Neural cell (in vitro differentiated cells): ENCODE measurements around the gene SH3GL2. TPM values are rescaled to one million over a fixed set of nuclear protein-coding genes. Genes with fewer than 3 reads are reported as not detected.

Source experiments
- H2AFZ ChIP-seq: fragments of 200-600, 300-800 bp; sonication (generic), shearing (Covaris generic); 2 replicates; pipeline ENCODE4 v1.6.0; 2014; ENCODE audit warnings: low read depth, mild to moderate bottlenecking, antibody characterized with exemption, low read length, moderate library complexity
- H3F3A ChIP-seq: fragments of 200-600 bp; shearing (Covaris generic); 2 replicates; pipeline ENCODE4 v1.6.1; 2016; ENCODE audit warnings: mild to moderate bottlenecking, moderate library complexity, mixed read lengths, antibody characterized with exemption, low read length; ENCODE audit not compliant: insufficient read depth, poor library complexity, severe bottlenecking
- H3K27ac ChIP-seq: fragments of 200-600, 300-800 bp; sonication (generic), shearing (Covaris generic); 2 replicates; pipeline ENCODE4 v1.5.1; 2014; ENCODE audit warnings: mild to moderate bottlenecking, low read length, moderate library complexity
- H3K27me3 ChIP-seq: fragments of 300-800, 200-600 bp; sonication (generic), shearing (Covaris generic); 2 replicates; pipeline ENCODE4 v1.6.0; 2014; ENCODE audit warnings: mild to moderate bottlenecking, low read depth, low read length, moderate library complexity; ENCODE audit not compliant: insufficient read depth
- H3K36me3 ChIP-seq: fragments of 300-800, 200-600 bp; sonication (generic), shearing (Covaris generic); 2 replicates; pipeline ENCODE4 v1.5.1; 2014; ENCODE audit warnings: mild to moderate bottlenecking, antibody characterized with exemption, low read length, moderate library complexity; ENCODE audit not compliant: insufficient read depth
- H3K4me2 ChIP-seq: fragments of 300-800, 200-600 bp; sonication (generic), shearing (Covaris generic); 2 replicates; pipeline ENCODE4 v1.6.0; 2014; ENCODE audit warnings: mild to moderate bottlenecking, low read length
- H3K4me3 ChIP-seq: fragments of 300-800, 200-600 bp; sonication (generic), shearing (Covaris generic); 2 replicates; pipeline ENCODE4 v1.5.1; 2014; ENCODE audit warnings: mild to moderate bottlenecking, low read length, moderate library complexity
- H3K79me2 ChIP-seq: fragments of 200-600 bp; shearing (Covaris generic); replicated peaks from 2 replicates; pipeline ENCODE4 v1.6.0; 2014; ENCODE audit warnings: mild to moderate bottlenecking, low read length, moderate library complexity; ENCODE audit not compliant: insufficient read depth
- H3K9ac ChIP-seq: fragments of 300-800, 200-600 bp; sonication (generic), shearing (Covaris generic); 2 replicates; pipeline ENCODE4 v1.6.1; 2016; ENCODE audit warnings: mild to moderate bottlenecking, low read length, mixed read lengths
- H3K9me2 ChIP-seq: fragments of 200-600 bp; shearing (Covaris generic); 2 replicates; pipeline ENCODE4 v1.6.1; 2016; ENCODE audit warnings: mild to moderate bottlenecking, low read length, mixed read lengths; ENCODE audit not compliant: insufficient read depth
- H3K9me3 ChIP-seq: fragments of 200-600, 300-800 bp; sonication (generic), shearing (Covaris generic); 2 replicates; pipeline ENCODE4 v1.6.1; 2016; ENCODE audit warnings: mild to moderate bottlenecking, mixed run types, low read length, moderate library complexity, mixed read lengths
- H4K20me1 ChIP-seq: fragments of 200-600 bp; shearing (Covaris generic); 2 replicates; pipeline ENCODE4 v1.6.1; 2016; ENCODE audit warnings: mild to moderate bottlenecking, mixed run types; ENCODE audit not compliant: insufficient read depth
- CTCF ChIP-seq: fragments of 450-650 bp; IDR thresholded peaks from 2 replicates; pipeline ENCODE4 v1.5.1; 2014; ENCODE audit warnings: antibody characterized with exemption, mild to moderate bottlenecking, moderate library complexity; ENCODE audit not compliant: poor library complexity, severe bottlenecking
- EP300 ChIP-seq: fragments of 450-650 bp; conservative IDR thresholded peaks from 2 replicates; pipeline ENCODE4 v1.6.1; 2014; ENCODE audit warnings: antibody characterized with exemption, mild to moderate bottlenecking, moderate library complexity; ENCODE audit not compliant: poor library complexity, severe bottlenecking
- MXI1 ChIP-seq: fragments of 450-650 bp; conservative IDR thresholded peaks from 2 replicates; pipeline ENCODE4 v1.6.1; 2014; ENCODE audit warnings: antibody characterized with exemption, mild to moderate bottlenecking; ENCODE audit not compliant: poor library complexity, severe bottlenecking
- POLR2AphosphoS5 ChIP-seq: IDR thresholded peaks from 2 replicates; pipeline ENCODE4 v1.6.1; 2012
- RAD21 ChIP-seq: fragments of 450-650 bp; conservative IDR thresholded peaks from 2 replicates; pipeline ENCODE4 v1.6.1; 2014; ENCODE audit warnings: antibody characterized with exemption, mild to moderate bottlenecking, moderate library complexity
- REST ChIP-seq: IDR thresholded peaks from 2 replicates; pipeline ENCODE4 v1.6.1; 2012; ENCODE audit warnings: borderline replicate concordance
- SMC3 ChIP-seq: fragments of 450-650 bp; conservative IDR thresholded peaks from 2 replicates; pipeline ENCODE4 v1.6.1; 2014; ENCODE audit warnings: antibody characterized with exemption, mild to moderate bottlenecking, moderate library complexity; ENCODE audit not compliant: poor library complexity
- TAF1 ChIP-seq: IDR thresholded peaks from 2 replicates; pipeline ENCODE4 v1.6.1; 2012; ENCODE audit warnings: low read depth
- polyA plus RNA-seq: library from polyadenylated mRNA; depleted of rRNA; stranded (reverse); fragments of >200 nt; gene quantifications from 2 replicates; pipeline ENCODE4 v1.2.3, GENCODE V29; 2014

Gene SH3GL2
- polyA plus RNA-seq, 1 donor from 2014 or later: 13.5 TPM

- Histone ChIP-seq H3K36me3 (no peaks in the 10 kb centered on the region), H3K9ac (no peak overlapping the region), H3K4me3 (no peak overlapping the region), H3K27ac (no peak overlapping the region), H3K4me2 (no peak overlapping the region), H3K79me2 (no peaks in the 10 kb centered on the region), H4K20me1 (no peaks in the 10 kb centered on the region), H3K9me2 (no peaks in the 10 kb centered on the region), H2AFZ (no peak overlapping the region), H3F3A (no peaks in the 10 kb centered on the region), H3K9me3 (no peaks in the 10 kb centered on the region), H3K27me3 (no peaks in the 10 kb centered on the region)
- TF ChIP-seq POLR2AphosphoS5: no peak
- TF ChIP-seq SMC3: no peak
- no peak for TF ChIP-seq CTCF
- TF ChIP-seq TAF1: no peak
- no peak for TF ChIP-seq RAD21
- no peak for TF ChIP-seq MXI1
- TF ChIP-seq REST: no peak
- no peak for TF ChIP-seq EP300
Measured at GRCh38 chr9:17532461-17532860, 46.4 kb upstream of the SH3GL2 start.

DNA sequence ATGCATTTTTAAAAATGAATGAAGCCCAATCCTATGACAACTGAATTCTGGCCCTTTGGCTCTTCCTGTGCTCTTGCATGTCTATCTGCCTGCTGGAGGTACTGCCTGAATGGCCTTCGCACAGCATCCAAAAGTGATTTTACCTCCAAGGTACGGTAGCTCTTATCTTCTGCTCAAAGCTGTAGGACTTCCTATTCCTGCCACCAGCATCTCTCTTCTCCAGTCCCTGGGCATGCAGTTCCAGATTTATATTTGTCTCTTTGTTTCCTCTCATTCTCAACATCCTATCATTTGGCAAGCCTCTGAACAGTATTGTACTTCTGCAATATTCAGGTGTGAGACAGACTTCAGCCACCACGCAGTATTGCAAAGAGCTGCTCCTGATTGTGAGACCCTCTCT, 43.7 kb upstream of the SH3GL2 start:
- Histone ChIP-seq H3K9me3 (no peaks in the 10 kb centered on the region), H3F3A (no peaks in the 10 kb centered on the region), H3K9me2 (no peaks in the 10 kb centered on the region), H3K27me3 (no peaks in the 10 kb centered on the region), H2AFZ (no peak overlapping the region), H3K4me3 (no peak overlapping the region), H3K27ac (no peak overlapping the region), H3K4me2 (no peak overlapping the region), H3K79me2 (no peaks in the 10 kb centered on the region), H4K20me1 (no peaks in the 10 kb centered on the region), H3K9ac (no peak overlapping the region), H3K36me3 (no peaks in the 10 kb centered on the region)
- TF ChIP-seq MXI1 (no peak), SMC3 (no peak), POLR2AphosphoS5 (no peak), REST (no peak), TAF1 (no peak), CTCF (no peak)
